Measurements from ENCODE around the gene TMEM108.

TMEM108 gene

DNA sequence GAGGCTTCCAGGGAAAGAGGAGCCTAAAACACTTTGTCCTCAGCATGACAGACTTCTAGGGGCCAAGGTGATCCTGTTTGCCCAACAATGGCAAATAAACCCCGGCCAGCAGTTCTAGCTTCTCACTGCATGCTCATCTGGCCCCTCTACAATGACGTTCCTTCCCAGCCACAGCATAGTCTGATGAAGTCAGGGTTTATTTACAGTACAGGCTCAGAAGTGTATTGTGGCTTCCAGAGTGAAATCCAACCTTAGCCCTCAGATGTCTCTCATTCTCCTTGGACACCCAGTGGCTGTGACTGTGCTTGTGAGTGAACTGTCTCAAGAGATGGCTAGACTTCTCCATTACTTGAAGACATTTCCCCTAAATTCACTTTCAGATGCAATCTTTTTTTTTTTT is 402.5 kb downstream of the TMEM108 start:
- H3K9me3 ChIP-seq (ENCODE audit: control insufficient read depth, low read length): no peaks in the 10 kb centered on the region
- WGBS, 2 experiments (ENCODE audit: insufficient coverage in 2 of 2): 92 to 100% methylated on average over 1 to 2 of the region's 2 CpGs
- H3K27ac ChIP-seq (ENCODE audit: low read depth, low read length, severe bottlenecking): no peak overlapping the region
- H3K36me3 ChIP-seq (ENCODE audit: control insufficient read depth, insufficient read depth, low read length): no peaks in the 10 kb centered on the region
- no peaks in the 10 kb centered on the region for H3K4me1 ChIP-seq (ENCODE audit: control insufficient read depth, insufficient read depth, low read length, poor library complexity, severe bottlenecking)
- no peak overlapping the region for H3K4me3 ChIP-seq (ENCODE audit: extremely low read depth, insufficient read depth, low read length, poor library complexity, severe bottlenecking)

DNA sequence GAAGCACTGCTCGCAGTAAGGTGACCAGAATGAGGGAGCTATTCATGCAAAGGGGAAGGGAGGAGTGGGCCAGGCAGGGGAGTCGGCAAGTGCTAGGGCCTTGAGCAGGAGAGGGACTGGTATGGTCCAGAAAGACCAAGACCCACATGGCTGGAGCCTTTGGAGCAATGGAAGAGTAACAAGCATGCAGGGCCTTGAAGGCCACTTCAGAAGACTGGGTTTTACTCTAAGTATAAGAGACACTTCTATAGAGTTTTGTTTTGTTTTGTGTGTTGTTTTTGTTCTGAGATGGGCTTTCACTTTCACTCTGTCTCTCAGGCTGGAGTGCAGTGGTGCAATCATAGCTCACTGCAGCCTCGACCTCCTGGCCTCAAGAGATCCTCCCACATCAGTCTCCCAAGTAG is 403.7 kb downstream of the TMEM108 start:
- H3K9me3 ChIP-seq (ENCODE audit: control insufficient read depth, low read length): no peaks in the 10 kb centered on the region
- H3K4me1 ChIP-seq (ENCODE audit: control insufficient read depth, insufficient read depth, low read length, poor library complexity, severe bottlenecking): no peaks in the 10 kb centered on the region
- no peak overlapping the region for H3K27ac ChIP-seq (ENCODE audit: low read depth, low read length, severe bottlenecking)
- H3K4me3 ChIP-seq (ENCODE audit: extremely low read depth, insufficient read depth, low read length, poor library complexity, severe bottlenecking): no peak overlapping the region
- WGBS, 2 experiments (ENCODE audit: insufficient coverage in 2 of 2): 84% methylated on average over 2 of the region's 3 CpGs
- H3K36me3 ChIP-seq (ENCODE audit: control insufficient read depth, insufficient read depth, low read length): no peaks in the 10 kb centered on the region

DNA sequence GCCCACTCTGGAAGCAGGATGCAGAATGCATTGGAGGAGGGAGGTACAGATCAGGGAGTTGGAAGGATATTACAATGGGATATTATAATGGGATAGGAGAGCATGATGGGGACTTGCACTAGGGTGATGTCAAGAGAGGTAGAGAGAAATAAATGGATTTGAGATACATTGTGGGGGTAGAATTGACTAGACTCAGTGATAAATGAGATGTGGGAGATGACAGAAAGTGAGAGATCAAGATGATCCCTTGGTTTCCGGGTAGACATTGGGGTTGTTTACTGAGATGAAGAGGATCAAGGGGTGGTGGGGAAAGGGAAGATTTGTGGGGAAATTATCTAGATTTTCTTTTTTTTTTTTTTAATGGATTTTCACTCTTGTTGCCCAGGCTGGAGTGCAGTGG is 404.3 kb downstream of the TMEM108 start:
- H3K36me3 ChIP-seq (ENCODE audit: control insufficient read depth, insufficient read depth, low read length): no peaks in the 10 kb centered on the region
- 100% methylated on average over 1 of the region's 1 CpG for WGBS, 2 experiments (ENCODE audit: insufficient coverage in 2 of 2)
- H3K4me1 ChIP-seq (ENCODE audit: control insufficient read depth, insufficient read depth, low read length, poor library complexity, severe bottlenecking): no peaks in the 10 kb centered on the region
- H3K9me3 ChIP-seq (ENCODE audit: control insufficient read depth, low read length): no peaks in the 10 kb centered on the region
- H3K4me3 ChIP-seq (ENCODE audit: extremely low read depth, insufficient read depth, low read length, poor library complexity, severe bottlenecking): no peak overlapping the region
- no peak overlapping the region for H3K27ac ChIP-seq (ENCODE audit: low read depth, low read length, severe bottlenecking)

DNA sequence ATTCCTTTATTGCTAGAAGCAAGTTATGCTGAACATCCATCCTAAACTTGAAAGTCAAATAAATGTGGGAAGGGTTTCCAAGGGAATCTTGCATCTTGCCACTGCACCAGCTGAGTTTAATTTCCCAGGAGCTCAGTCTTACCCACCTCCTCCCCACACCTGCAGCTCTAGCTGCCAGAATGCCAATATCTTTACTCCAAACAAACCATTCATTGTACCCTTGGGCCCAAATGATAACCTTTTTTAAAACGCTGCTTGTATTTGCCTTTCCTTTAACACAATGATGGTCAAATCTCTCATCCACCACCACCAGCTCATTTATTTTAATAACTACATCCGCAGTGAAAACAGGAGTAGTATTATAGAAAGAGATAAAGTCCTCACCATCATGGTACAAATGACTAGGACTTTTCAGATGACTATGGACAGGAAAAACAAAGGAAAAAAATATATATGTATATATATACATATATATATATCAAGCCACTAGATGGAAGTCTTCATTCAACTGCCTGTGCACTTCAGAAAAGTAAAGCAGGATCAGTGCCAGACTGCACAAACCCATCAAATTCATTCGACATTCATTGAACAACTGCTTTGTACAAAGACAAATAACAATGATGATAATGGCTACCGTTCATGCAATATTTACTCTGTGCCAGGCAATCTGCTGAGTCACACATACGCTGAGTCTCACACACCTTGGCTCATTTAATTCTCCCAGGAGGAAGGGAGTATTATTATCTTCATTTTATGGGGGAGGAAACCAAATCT is 405.6 kb downstream of the TMEM108 start:
- 77 to 100% methylated on average over 1 to 2 of the region's 5 CpGs for WGBS, 2 experiments (ENCODE audit: insufficient coverage in 2 of 2)
- Histone ChIP-seq H3K36me3 (ENCODE audit: control insufficient read depth, insufficient read depth, low read length) (no peaks in the 10 kb centered on the region), H3K9me3 (ENCODE audit: control insufficient read depth, low read length) (no peaks in the 10 kb centered on the region), H3K4me1 (ENCODE audit: control insufficient read depth, insufficient read depth, low read length, poor library complexity, severe bottlenecking) (no peaks in the 10 kb centered on the region), H3K27ac (ENCODE audit: low read depth, low read length, severe bottlenecking) (no peak overlapping the region), H3K4me3 (ENCODE audit: extremely low read depth, insufficient read depth, low read length, poor library complexity, severe bottlenecking) (no peak overlapping the region)

DNA sequence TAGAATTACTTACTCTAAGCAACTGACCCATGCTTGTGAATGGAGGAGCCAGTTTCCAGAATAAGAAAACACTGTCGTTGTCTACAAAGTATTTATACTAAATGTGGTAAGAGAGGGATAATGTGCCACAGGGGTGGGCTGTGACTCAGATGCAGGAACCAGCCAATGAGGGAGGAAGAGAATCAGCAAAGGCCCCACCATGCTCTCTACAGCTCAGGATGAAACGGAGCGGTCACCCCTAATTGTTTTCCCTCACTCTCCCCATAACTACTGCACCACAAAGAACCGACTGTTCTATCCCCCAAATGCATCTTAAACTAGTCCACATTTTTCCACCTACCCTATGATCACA is 406.2 kb downstream of the TMEM108 start:
- 89 to 90% methylated on average over 3 to 4 of the region's 4 CpGs for WGBS, 2 experiments (ENCODE audit: insufficient coverage in 2 of 2)
- no peaks in the 10 kb centered on the region for H3K4me1 ChIP-seq (ENCODE audit: control insufficient read depth, insufficient read depth, low read length, poor library complexity, severe bottlenecking)

DNA sequence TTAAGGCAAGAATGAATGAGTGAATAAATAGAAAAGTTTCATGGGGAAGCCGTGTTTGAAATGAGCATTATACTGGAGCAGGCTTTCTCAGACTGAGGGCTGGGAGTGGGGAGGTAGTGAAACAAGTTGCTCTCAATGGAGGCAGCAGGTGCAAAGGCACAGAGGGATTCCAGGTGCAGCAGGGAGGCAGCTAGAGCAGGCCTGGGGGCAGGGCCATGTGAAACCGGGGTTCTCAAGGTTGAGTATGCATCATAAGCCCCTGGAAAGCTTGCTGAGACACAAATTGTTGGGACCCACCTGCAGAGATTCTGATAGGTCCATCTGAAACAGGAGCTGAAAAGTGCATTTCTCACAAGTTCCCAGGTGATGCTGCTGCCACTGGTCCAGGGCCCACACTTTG is 406.9 kb downstream of the TMEM108 start:
- Histone ChIP-seq H3K9me3 (ENCODE audit: control insufficient read depth, low read length) (no peaks in the 10 kb centered on the region), H3K27ac (ENCODE audit: low read depth, low read length, severe bottlenecking) (no peak overlapping the region), H3K4me1 (ENCODE audit: control insufficient read depth, insufficient read depth, low read length, poor library complexity, severe bottlenecking) (no peaks in the 10 kb centered on the region), H3K4me3 (ENCODE audit: extremely low read depth, insufficient read depth, low read length, poor library complexity, severe bottlenecking) (no peak overlapping the region), H3K36me3 (ENCODE audit: control insufficient read depth, insufficient read depth, low read length) (no peaks in the 10 kb centered on the region)
- 82 to 85% methylated on average over 2 of the region's 2 CpGs for WGBS, 2 experiments (ENCODE audit: insufficient coverage in 2 of 2)

More for the DNA sequence above, 406.2 kb downstream of the TMEM108 start:
- no peaks in the 10 kb centered on the region for H3K36me3 ChIP-seq (ENCODE audit: control insufficient read depth, insufficient read depth, low read length)
- no peak overlapping the region for H3K4me3 ChIP-seq (ENCODE audit: extremely low read depth, insufficient read depth, low read length, poor library complexity, severe bottlenecking)
- H3K27ac ChIP-seq (ENCODE audit: low read depth, low read length, severe bottlenecking): no peak overlapping the region
- H3K9me3 ChIP-seq (ENCODE audit: control insufficient read depth, low read length): no peaks in the 10 kb centered on the region
